Measurements from ENCODE around the gene LMLN. TPM values are rescaled to one million over a fixed set of nuclear protein-coding genes. Genes with fewer than 3 reads are reported as not detected.

Gene LMLN
- total RNA-seq, 4 donors from 2014 or later, result 2.8 to 7.5 (median 4.1) TPM

GRCh38 chr3:197994736-197995135 is 34.7 kb downstream of the LMLN start:
- TF ChIP-seq POLR2A (IDR thresholded peaks at IDR 0.05) (no peak), POLR2AphosphoS5 (IDR thresholded peaks at IDR 0.05) (no peak), EP300 (IDR thresholded peaks at IDR 0.05) (no peak)
- TF ChIP-seq, protein P1, sequence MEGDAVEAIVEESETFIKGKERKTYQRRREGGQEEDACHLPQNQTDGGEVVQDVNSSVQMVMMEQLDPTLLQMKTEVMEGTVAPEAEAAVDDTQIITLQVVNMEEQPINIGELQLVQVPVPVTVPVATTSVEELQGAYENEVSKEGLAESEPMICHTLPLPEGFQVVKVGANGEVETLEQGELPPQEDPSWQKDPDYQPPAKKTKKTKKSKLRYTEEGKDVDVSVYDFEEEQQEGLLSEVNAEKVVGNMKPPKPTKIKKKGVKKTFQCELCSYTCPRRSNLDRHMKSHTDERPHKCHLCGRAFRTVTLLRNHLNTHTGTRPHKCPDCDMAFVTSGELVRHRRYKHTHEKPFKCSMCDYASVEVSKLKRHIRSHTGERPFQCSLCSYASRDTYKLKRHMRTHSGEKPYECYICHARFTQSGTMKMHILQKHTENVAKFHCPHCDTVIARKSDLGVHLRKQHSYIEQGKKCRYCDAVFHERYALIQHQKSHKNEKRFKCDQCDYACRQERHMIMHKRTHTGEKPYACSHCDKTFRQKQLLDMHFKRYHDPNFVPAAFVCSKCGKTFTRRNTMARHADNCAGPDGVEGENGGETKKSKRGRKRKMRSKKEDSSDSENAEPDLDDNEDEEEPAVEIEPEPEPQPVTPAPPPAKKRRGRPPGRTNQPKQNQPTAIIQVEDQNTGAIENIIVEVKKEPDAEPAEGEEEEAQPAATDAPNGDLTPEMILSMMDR (IDR thresholded peaks at IDR 0.05), result no peak
- H3K4me1 ChIP-seq, result no peaks in the 10 kb centered on the region

DNA sequence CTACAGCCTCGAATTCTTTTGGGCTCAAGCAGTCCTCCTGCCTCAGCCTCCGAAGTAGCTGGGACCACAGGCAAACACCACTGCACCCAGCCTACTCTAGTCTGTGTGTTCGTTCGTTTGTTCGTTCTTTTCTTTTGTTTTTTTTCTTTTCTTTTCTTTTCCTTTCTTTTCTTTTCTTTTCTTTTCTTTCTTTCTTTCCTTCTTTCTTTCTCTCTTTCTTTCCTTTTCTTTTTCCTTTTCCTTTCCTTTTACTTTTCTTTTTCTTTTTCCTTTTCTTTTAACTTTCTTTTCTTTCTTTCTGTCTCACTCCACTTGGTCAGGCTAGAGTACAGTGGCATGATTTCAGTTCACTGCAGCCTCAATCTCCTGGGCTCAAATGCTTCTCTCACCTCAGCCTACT is 36.8 kb downstream of the LMLN start:
- no peak for ATAC-seq
- H3K36me3 ChIP-seq, result peaks cover 0 to 53% of the 10 kb centered on the region in 2 donors
- WGBS, 2 donors (ENCODE audit: low coverage in 1 of 2), result 95% methylated on average over 5 of the region's 5 CpGs; no CpG with 5 or more reads in 1 of the 2 donors
- H3K27me3 ChIP-seq, result no peaks in the 10 kb centered on the region
- H3K4me3 ChIP-seq, result no peak overlapping the region
- H3K27ac ChIP-seq, result no peak overlapping the region
- TF ChIP-seq, protein P1 (IDR thresholded peaks at IDR 0.05), result no peak
- TF ChIP-seq EP300 (IDR thresholded peaks at IDR 0.05) (no peak), POLR2AphosphoS5 (IDR thresholded peaks at IDR 0.05) (no peak), POLR2A (IDR thresholded peaks at IDR 0.05) (no peak)
- H3K9me3 ChIP-seq, result no peaks in the 10 kb centered on the region
- H3K4me1 ChIP-seq, result no peaks in the 10 kb centered on the region

More at GRCh38 chr3:197994736-197995135, 34.7 kb downstream of the LMLN start:
- Histone ChIP-seq H3K36me3 (peaks cover 0 to 45% of the 10 kb centered on the region in 2 donors), H3K27me3 (no peaks in the 10 kb centered on the region), H3K9me3 (no peaks in the 10 kb centered on the region), H3K4me3 (no peak overlapping the region), H3K27ac (no peak overlapping the region)
- 93 to 100% methylated on average over 1 of the region's 1 CpG for WGBS, 2 donors (ENCODE audit: low coverage in 1 of 2)
- ATAC-seq, result no peak

- no peak overlapping the region for H3K4me3 ChIP-seq
- no peak for TF ChIP-seq EP300 (IDR thresholded peaks at IDR 0.05)
- no peak for TF ChIP-seq POLR2AphosphoS5 (IDR thresholded peaks at IDR 0.05)
- TF ChIP-seq, protein P1 (IDR thresholded peaks at IDR 0.05), result no peak
- no peaks in the 10 kb centered on the region for H3K27me3 ChIP-seq
- H3K27ac ChIP-seq, result no peak overlapping the region
- peaks cover 0 to 55% of the 10 kb centered on the region in 2 donors for H3K36me3 ChIP-seq
- WGBS, 2 donors (ENCODE audit: low coverage in 1 of 2), result 80 to 100% methylated on average over 2 to 3 of the region's 3 CpGs
- no peak for ATAC-seq
- H3K4me1 ChIP-seq, result no peaks in the 10 kb centered on the region
- H3K9me3 ChIP-seq, result no peaks in the 10 kb centered on the region
These were observed 37.9 kb downstream of the LMLN start for GRCh38 chr3:197997936-197998335.

DNA sequence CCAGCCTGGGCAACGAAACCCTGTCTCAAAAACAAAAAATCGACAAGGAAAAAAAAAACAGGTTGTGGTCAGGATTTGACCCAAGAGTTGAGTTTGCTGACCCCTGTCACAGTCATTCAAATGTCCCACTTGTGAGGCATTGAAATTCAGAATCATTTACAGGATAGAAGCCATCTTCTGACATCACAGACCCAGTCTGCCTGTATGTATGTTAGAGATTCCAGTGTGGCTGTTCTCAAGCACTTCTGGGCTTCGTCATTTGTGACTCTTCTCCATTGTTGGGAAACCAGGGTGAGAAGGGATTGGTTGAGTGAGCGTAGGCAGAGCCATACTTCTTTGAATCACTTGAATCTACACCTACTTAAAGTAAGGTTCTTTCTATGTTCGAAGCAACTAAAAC is 57.1 kb downstream of the LMLN start:
- no peak for ATAC-seq
- TF ChIP-seq POLR2A (IDR thresholded peaks at IDR 0.05) (no peak), POLR2AphosphoS5 (IDR thresholded peaks at IDR 0.05) (no peak)
- TF ChIP-seq, protein P1 (IDR thresholded peaks at IDR 0.05), result no peak

DNA sequence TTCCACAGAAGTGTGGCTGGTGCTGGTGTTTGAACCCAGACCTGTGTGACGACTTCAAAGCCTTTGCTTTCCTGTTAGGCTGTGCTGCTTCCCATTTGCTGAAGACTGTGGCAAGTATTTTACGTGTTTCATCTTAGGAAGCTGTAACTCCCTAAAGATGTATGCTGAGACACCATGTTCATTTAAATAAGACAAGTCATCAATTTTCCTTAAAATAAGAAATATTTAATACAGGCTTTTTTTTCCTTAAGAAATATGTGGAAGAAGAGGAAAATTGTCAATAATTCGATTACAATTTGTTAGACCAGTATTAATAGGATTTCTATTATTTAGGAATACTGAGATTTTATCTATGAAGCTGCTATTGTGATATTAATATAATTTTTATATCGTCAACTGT is 58.4 kb downstream of the LMLN start:
- Histone ChIP-seq H3K27ac (no peak overlapping the region), H3K4me3 (no peak overlapping the region), H3K27me3 (no peaks in the 10 kb centered on the region), H3K4me1 (no peaks in the 10 kb centered on the region), H3K36me3 (peaks cover 0 to 40% of the 10 kb centered on the region in 2 donors), H3K9me3 (no peaks in the 10 kb centered on the region)
- WGBS, 2 donors (ENCODE audit: low coverage in 1 of 2), result 90 to 93% methylated on average over 4 of the region's 4 CpGs
- no peak for ATAC-seq
- TF ChIP-seq POLR2A (IDR thresholded peaks at IDR 0.05), result no peak
- TF ChIP-seq POLR2AphosphoS5 (IDR thresholded peaks at IDR 0.05), result no peak
- no peak for TF ChIP-seq EP300 (IDR thresholded peaks at IDR 0.05)
- TF ChIP-seq, protein P1 (IDR thresholded peaks at IDR 0.05), result no peak

More for the DNA sequence above, 57.1 kb downstream of the LMLN start:
- Histone ChIP-seq H3K4me3 (no peak overlapping the region), H3K4me1 (no peaks in the 10 kb centered on the region), H3K9me3 (no peaks in the 10 kb centered on the region), H3K36me3 (peaks cover 0 to 27% of the 10 kb centered on the region in 2 donors), H3K27ac (no peak overlapping the region), H3K27me3 (no peaks in the 10 kb centered on the region)
- WGBS, 2 donors (ENCODE audit: low coverage in 1 of 2), result 91 to 94% methylated on average over 4 to 5 of the region's 5 CpGs

Data from gastroesophageal sphincter (tissue), 4 donors.